ENCODE data around the gene PPCDC.

GRCh38 chr15:75076277-75076676 is 52.9 kb downstream of the PPCDC start:
- TF ChIP-seq YY1 (IDR thresholded peaks at IDR 0.05; ENCODE audit: low read depth) (no peak), EP300 (IDR thresholded peaks at IDR 0.05; ENCODE audit: borderline replicate concordance) (no peak), REST (IDR thresholded peaks at IDR 0.05; ENCODE audit: low read depth) (no peak), CREB1 (IDR thresholded peaks at IDR 0.05; ENCODE audit: low read depth) (no peak), MAX (IDR thresholded peaks at IDR 0.05) (no peak), CEBPB (IDR thresholded peaks at IDR 0.05) (no peak), RAD21 (IDR thresholded peaks at IDR 0.05; ENCODE audit: low read depth) (no peak), USF1 (IDR thresholded peaks at IDR 0.05) (no peak), EGR1 (IDR thresholded peaks at IDR 0.05) (no peak), ZBTB7A (IDR thresholded peaks at IDR 0.05; ENCODE audit: low read depth) (no peak), TAF1 (IDR thresholded peaks at IDR 0.05; ENCODE audit: low read depth) (no peak)

Data from Ishikawa (cell line).